Caco-2 (cell line): ENCODE results near the gene COL20A1. TPM values are rescaled to one million over a fixed set of nuclear protein-coding genes. Genes with fewer than 3 reads are reported as not detected.

ENCODE experiments used
- BruUV-seq: library from RNA; stranded (reverse); fragments of 400-500 nt; replicated peaks from 2 replicates; lab custom pipeline; 2021; lab: Mats Ljungman, UMichigan
- CTCF ChIA-PET: fragments of 300-600 bp; sonication (Branson Sonifier 250); formaldehyde crosslinking; loops from one replicate; lab custom pipeline; 2022; ENCODE audit warnings: antibody characterized with exemption; lab: Charles Lee
- POLR2A ChIA-PET: fragments of 300-600 bp; sonication (Branson Sonifier 250); formaldehyde crosslinking; loops from one replicate; lab custom pipeline; 2022; ENCODE audit warnings: antibody characterized with exemption; lab: Charles Lee
- DNase-seq, 2 experiments: peaks; one replicate each; pipeline versions ENCODE4 v3.0.0 to v3.0.0-alpha.2; 2020 to 2022
- H3K27me3 ChIP-seq: replicated peaks from 2 replicates; pipeline ENCODE4 v1.6.0; 2011; ENCODE audit warnings: low read length; ENCODE audit not compliant: control insufficient read depth, insufficient read depth
- H3K36me3 ChIP-seq: 2 replicates; pipeline ENCODE4 v1.5.1; 2011; ENCODE audit warnings: low read length; ENCODE audit not compliant: control insufficient read depth, insufficient read depth
- H3K4me1 ChIP-seq: fragments of 250-450 bp; sonication (Bioruptor Pico); 2 replicates; pipeline ENCODE4 v1.5.1; 2020; ENCODE audit warnings: mild to moderate bottlenecking
- H3K4me3 ChIP-seq: 2 replicates; pipeline ENCODE4 v1.5.1; 2011; ENCODE audit warnings: low read depth, mild to moderate bottlenecking, control low read depth, low read length
- H3K9me3 ChIP-seq: fragments of 250-450 bp; sonication (Bioruptor Pico); 2 replicates; pipeline ENCODE4 v1.5.1; 2020; ENCODE audit warnings: mild to moderate bottlenecking, moderate library complexity
- H3K27ac Mint-ChIP-seq: one replicate; pipeline ENCODE4 v1.8.0; 2022; ENCODE audit warnings: mixed read lengths; ENCODE audit not compliant: unreplicated experiment
- H3K27me3 Mint-ChIP-seq: one replicate; pipeline ENCODE4 v1.8.0; 2022; ENCODE audit warnings: mixed read lengths; ENCODE audit not compliant: insufficient read depth, unreplicated experiment
- H3K36me3 Mint-ChIP-seq: one replicate; pipeline ENCODE4 v1.8.0; 2022; ENCODE audit warnings: mild to moderate bottlenecking, mixed read lengths; ENCODE audit not compliant: insufficient read depth, unreplicated experiment
- H3K4me1 Mint-ChIP-seq: one replicate; pipeline ENCODE4 v1.8.0; 2022; ENCODE audit warnings: low read depth, mixed read lengths; ENCODE audit not compliant: unreplicated experiment
- H3K4me3 Mint-ChIP-seq: one replicate; pipeline ENCODE4 v1.8.0; 2022; ENCODE audit warnings: mild to moderate bottlenecking, moderate library complexity, mixed read lengths; ENCODE audit not compliant: unreplicated experiment
- H3K9me3 Mint-ChIP-seq: one replicate; pipeline ENCODE4 v1.8.0; 2022; ENCODE audit warnings: mixed read lengths; ENCODE audit not compliant: unreplicated experiment
- intact Hi-C: fragments of 100-400 bp; cut with micrococcal nuclease; formaldehyde crosslinking; loops from one replicate; pipeline ENCODE4 v1.10.0; 2022; ENCODE audit not compliant: unreplicated experiment
- total RNA-seq: library from RNA; stranded (reverse); gene quantifications from 2 replicates; pipeline ENCODE4 v1.2.3, GENCODE V29; 2022
- TF ChIP-seq, protein P1 (sequence below), 2 experiments: fragments of 200-600 bp in 1 of 2; IDR thresholded peaks; 1 replicate in 1 of 2; 2 replicates in 1 of 2; pipeline versions ENCODE4 v1.5.1 to v1.8.0; 2011 to 2022; ENCODE audit warnings: antibody characterized with exemption in 1 of 2, control low read depth in 1 of 2, inconsistent platforms in 1 of 2, low read depth in 1 of 2, low read length in 1 of 2, mild to moderate bottlenecking in 1 of 2, moderate library complexity in 1 of 2; ENCODE audit not compliant: insufficient read depth in 1 of 2, severe bottlenecking in 1 of 2, unreplicated experiment in 1 of 2

Gene COL20A1
- total RNA-seq, 1 experiment from 2014 or later: 0.27 TPM

DNA sequence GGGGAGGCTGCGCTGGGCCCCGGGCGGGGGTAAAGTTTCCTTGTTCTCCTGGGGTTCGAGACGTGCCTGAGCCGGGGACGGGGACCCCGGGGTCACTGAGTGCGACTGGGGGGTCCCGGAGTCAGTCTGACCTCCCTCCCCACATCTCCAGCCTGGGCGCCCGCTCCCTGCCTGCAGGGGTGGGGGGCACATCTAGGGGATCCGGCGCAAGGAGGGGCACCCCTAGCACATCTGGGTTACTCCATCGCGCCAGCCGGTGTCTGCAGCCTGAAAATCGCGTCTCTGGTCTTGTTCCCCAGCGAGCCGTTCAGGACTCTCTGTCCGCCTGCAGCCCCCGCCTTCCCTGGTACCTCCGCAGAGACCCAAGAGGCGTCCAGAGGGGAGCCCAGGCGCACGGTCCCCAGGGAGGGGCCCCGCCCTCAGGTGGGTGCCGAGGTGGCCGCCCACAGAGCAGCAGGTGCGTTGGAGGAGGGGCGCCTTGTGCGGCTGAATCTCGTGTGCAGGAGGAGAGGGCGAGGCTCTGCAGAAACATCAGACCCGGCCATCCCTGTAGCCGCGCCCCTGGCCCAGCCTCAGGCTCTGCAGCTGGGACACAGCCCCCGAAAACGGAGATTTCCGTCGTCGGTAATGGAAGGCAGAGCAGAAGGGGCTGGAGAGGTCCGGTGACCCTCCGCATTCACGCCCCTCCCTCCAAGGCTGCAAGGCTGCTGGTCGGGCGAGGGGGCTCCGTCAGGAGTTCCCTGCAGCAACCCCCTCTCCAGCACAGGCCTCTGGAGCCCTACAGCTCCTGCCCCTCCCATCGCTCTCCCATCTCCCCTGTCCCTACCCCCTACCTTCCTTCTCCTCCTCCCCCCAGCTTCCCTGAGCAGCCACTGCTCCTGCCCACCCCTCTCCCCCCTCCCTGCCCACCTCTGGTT, 68.8 kb downstream of the COL20A1 start:
- peaks cover 4% of the 10 kb centered on the region for H3K36me3 Mint-ChIP-seq
- peaks cover 15% of the 10 kb centered on the region for H3K4me1 Mint-ChIP-seq
- peak in 1 of 2 experiments; percentile 40 for DNase-seq
- Histone ChIP-seq H3K27me3 (no peaks in the 10 kb centered on the region), H3K36me3 (no peaks in the 10 kb centered on the region), H3K4me3 (no peak overlapping the region), H3K9me3 (no peaks in the 10 kb centered on the region), H3K4me1 (peaks cover 20% of the 10 kb centered on the region)
- ChIA-PET POLR2A (no interaction called here), CTCF (interaction anchor here (0.5 to 1.5 kb wide), 5 partner anchors 9 to 349 kb away, joined by 3 to 4 read pairs (median 3); no protein-coding TSS in a partner anchor)
- H3K27me3 Mint-ChIP-seq: no peaks in the 10 kb centered on the region
- no peak overlapping the region for H3K27ac Mint-ChIP-seq
- H3K9me3 Mint-ChIP-seq: no peaks in the 10 kb centered on the region
- no TSS peak for BruUV-seq
- TF ChIP-seq, protein P1, sequence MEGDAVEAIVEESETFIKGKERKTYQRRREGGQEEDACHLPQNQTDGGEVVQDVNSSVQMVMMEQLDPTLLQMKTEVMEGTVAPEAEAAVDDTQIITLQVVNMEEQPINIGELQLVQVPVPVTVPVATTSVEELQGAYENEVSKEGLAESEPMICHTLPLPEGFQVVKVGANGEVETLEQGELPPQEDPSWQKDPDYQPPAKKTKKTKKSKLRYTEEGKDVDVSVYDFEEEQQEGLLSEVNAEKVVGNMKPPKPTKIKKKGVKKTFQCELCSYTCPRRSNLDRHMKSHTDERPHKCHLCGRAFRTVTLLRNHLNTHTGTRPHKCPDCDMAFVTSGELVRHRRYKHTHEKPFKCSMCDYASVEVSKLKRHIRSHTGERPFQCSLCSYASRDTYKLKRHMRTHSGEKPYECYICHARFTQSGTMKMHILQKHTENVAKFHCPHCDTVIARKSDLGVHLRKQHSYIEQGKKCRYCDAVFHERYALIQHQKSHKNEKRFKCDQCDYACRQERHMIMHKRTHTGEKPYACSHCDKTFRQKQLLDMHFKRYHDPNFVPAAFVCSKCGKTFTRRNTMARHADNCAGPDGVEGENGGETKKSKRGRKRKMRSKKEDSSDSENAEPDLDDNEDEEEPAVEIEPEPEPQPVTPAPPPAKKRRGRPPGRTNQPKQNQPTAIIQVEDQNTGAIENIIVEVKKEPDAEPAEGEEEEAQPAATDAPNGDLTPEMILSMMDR (IDR thresholded peaks at IDR 0.05; ENCODE audit: insufficient read depth in 1 of 2, low read depth in 1 of 2, low read length in 1 of 2, severe bottlenecking in 1 of 2, unreplicated experiment in 1 of 2): no peak
- intact Hi-C loops: no loop called here
- no peak overlapping the region for H3K4me3 Mint-ChIP-seq

DNA sequence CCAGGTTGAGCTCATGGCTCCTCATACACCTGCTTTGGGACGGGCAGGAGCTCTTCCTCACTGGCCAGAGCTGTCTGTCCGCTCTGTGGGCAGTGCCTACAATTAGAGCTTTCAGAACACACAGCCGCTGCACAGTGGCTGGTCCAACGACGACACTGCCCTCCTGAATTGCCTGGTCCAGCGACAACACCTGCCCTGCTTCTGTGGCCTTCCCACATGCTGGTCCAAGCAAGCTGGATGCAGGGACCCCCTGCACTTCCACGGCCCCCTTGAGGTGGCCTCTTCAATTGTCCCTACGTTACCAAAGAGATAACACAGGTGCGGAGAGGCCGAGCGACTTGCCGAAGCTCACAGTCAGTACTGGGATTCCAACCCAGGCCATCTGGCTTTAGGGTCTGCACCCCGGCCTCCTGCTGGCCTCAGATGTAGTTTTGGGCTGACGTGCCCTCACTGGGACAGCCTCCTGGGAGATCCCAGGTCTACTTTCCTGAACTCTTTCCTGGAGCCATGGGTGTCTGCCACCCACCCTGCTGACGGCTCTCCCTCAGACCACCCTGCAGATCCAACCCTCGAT, 69.5 kb downstream of the COL20A1 start:
- no peaks in the 10 kb centered on the region for H3K9me3 ChIP-seq
- H3K27me3 Mint-ChIP-seq: no peaks in the 10 kb centered on the region
- H3K4me3 Mint-ChIP-seq: no peak overlapping the region
- intact Hi-C loops: no loop called here
- no peak for DNase-seq
- H3K36me3 Mint-ChIP-seq: peaks cover 4% of the 10 kb centered on the region
- H3K4me1 ChIP-seq: peaks cover 20% of the 10 kb centered on the region
- TF ChIP-seq, protein P1 (IDR thresholded peaks at IDR 0.05; ENCODE audit: insufficient read depth in 1 of 2, low read depth in 1 of 2, low read length in 1 of 2, severe bottlenecking in 1 of 2, unreplicated experiment in 1 of 2): no peak
- ChIA-PET POLR2A (no interaction called here), CTCF (interaction anchor here (0.5 to 1.5 kb wide), 5 partner anchors 8 to 348 kb away, joined by 3 to 4 read pairs (median 3); no protein-coding TSS in a partner anchor)
- BruUV-seq: no TSS peak
- no peaks in the 10 kb centered on the region for H3K36me3 ChIP-seq
- H3K27me3 ChIP-seq: no peaks in the 10 kb centered on the region
- H3K4me1 Mint-ChIP-seq: peaks cover 15% of the 10 kb centered on the region
- peak overlapping the region; percentile 23 for H3K27ac Mint-ChIP-seq
- H3K9me3 Mint-ChIP-seq: no peaks in the 10 kb centered on the region
- no peak overlapping the region for H3K4me3 ChIP-seq
